Astrocyte (in vitro differentiated cells and primary cell): ENCODE results near the gene CCDC78. TPM values are rescaled to one million over a fixed set of nuclear protein-coding genes. Genes with fewer than 3 reads are reported as not detected.

ENCODE experiments used
- DNase-seq: peaks from one replicate; pipeline ENCODE4 v3.0.0-alpha.2; 2010; ENCODE audit warnings: low read depth
- FAIRE-seq: peaks from 2 replicates; lab custom pipeline; 2011; peaks lifted over from hg19 to GRCh38; lab: Jason Lieb, UNC
- H2AFZ ChIP-seq: 2 replicates; pipeline ENCODE4 v1.6.0; 2012; ENCODE audit warnings: low read depth, low read length, inconsistent platforms
- H3K27ac ChIP-seq: 2 replicates; pipeline ENCODE4 v1.5.1; 2011; ENCODE audit warnings: low read depth, low read length, inconsistent platforms
- H3K27me3 ChIP-seq: 2 replicates; pipeline ENCODE4 v1.6.0; 2011; ENCODE audit warnings: low read length, inconsistent platforms; ENCODE audit not compliant: insufficient read depth
- H3K36me3 ChIP-seq: 2 replicates; pipeline ENCODE4 v1.5.1; 2011; ENCODE audit warnings: low read length, inconsistent platforms; ENCODE audit not compliant: insufficient read depth
- H3K4me1 ChIP-seq: 2 replicates; pipeline ENCODE4 v1.5.1; 2011; ENCODE audit warnings: low read length, inconsistent platforms; ENCODE audit not compliant: insufficient read depth
- H3K4me2 ChIP-seq: 2 replicates; pipeline ENCODE4 v1.6.0; 2012; ENCODE audit warnings: low read length, inconsistent platforms
- H3K4me3 ChIP-seq: 2 replicates; pipeline ENCODE4 v1.5.1; 2011; ENCODE audit warnings: low read depth, mild to moderate bottlenecking, low read length, inconsistent platforms; ENCODE audit not compliant: insufficient read depth
- H3K79me2 ChIP-seq: 2 replicates; pipeline ENCODE4 v1.6.0; 2012; ENCODE audit warnings: mild to moderate bottlenecking, low read length, inconsistent platforms; ENCODE audit not compliant: insufficient read depth
- H3K9ac ChIP-seq: 2 replicates; pipeline ENCODE4 v1.6.0; 2012; ENCODE audit warnings: mild to moderate bottlenecking, low read length, inconsistent platforms
- H3K9me3 ChIP-seq: 2 replicates; pipeline ENCODE4 v1.5.1; 2012; ENCODE audit warnings: low read depth, mild to moderate bottlenecking, low read length, inconsistent platforms; ENCODE audit not compliant: insufficient read depth
- H4K20me1 ChIP-seq: 2 replicates; pipeline ENCODE4 v1.6.0; 2012; ENCODE audit warnings: low read length, inconsistent platforms; ENCODE audit not compliant: insufficient read depth
- H3K27ac Mint-ChIP-seq: one replicate; pipeline ENCODE4 v1.8.0; 2021; ENCODE audit warnings: mild to moderate bottlenecking, mixed read lengths; ENCODE audit not compliant: unreplicated experiment
- H3K27me3 Mint-ChIP-seq: one replicate; pipeline ENCODE4 v1.8.0; 2021; ENCODE audit warnings: low read depth, mixed read lengths; ENCODE audit not compliant: unreplicated experiment
- H3K36me3 Mint-ChIP-seq: one replicate; pipeline ENCODE4 v1.8.0; 2021; ENCODE audit warnings: low read depth, mixed read lengths; ENCODE audit not compliant: unreplicated experiment
- H3K4me1 Mint-ChIP-seq: one replicate; pipeline ENCODE4 v1.8.0; 2021; ENCODE audit warnings: low read depth, mixed read lengths; ENCODE audit not compliant: unreplicated experiment
- H3K4me3 Mint-ChIP-seq: one replicate; pipeline ENCODE4 v1.8.0; 2021; ENCODE audit warnings: mild to moderate bottlenecking, moderate library complexity, mixed read lengths; ENCODE audit not compliant: unreplicated experiment
- H3K9me3 Mint-ChIP-seq: one replicate; pipeline ENCODE4 v1.8.0; 2021; ENCODE audit warnings: mild to moderate bottlenecking, mixed read lengths; ENCODE audit not compliant: unreplicated experiment
- EZH2 ChIP-seq: IDR thresholded peaks from 2 replicates; pipeline ENCODE4 v1.6.1; 2012; ENCODE audit warnings: mild to moderate bottlenecking, low read length, inconsistent platforms; ENCODE audit not compliant: insufficient read depth
- total RNA-seq: library from RNA; stranded (reverse); gene quantifications from 2 replicates; pipeline ENCODE4 v1.2.1, GENCODE V29; 2021
- TF ChIP-seq, protein P1 (sequence below): IDR thresholded peaks from 2 replicates; pipeline ENCODE4 v1.5.1; 2011; ENCODE audit warnings: low read depth, mild to moderate bottlenecking, inconsistent platforms, low read length, moderate library complexity; ENCODE audit not compliant: insufficient read depth

The CCDC78 gene
- total RNA-seq, 1 donor from 2014 or later = 4.7 TPM

DNA sequence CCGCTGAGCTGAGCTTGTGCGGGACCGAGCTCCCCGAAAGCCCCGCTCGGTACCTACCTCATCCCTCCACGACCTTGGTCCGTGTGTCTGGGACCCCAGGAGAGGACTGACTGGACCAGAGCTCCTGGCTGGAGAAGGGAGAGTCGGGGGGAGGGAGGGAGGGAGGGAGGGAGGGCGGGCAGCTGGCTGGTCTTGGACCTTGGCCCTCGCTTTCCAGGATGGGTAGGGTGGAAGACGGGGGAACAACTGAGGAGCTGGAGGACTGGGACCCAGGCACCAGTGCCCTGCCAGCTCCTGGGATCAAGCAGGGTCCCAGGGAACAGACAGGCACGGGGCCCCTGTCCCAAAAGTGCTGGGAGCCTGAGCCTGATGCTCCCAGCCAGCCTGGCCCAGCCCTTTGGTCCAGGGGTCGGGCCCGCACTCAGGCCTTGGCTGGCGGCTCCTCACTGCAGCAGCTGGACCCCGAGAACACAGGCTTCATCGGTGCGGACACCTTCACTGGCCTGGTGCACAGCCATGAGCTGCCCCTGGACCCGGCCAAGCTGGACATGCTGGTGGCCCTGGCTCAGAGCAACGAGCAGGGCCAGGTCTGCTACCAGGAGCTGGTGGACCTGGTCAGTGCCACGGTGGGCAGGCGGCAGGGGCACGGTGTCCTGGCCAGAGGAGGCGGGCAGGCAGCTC lies 50.2 kb downstream of the CCDC78 start:
- H2AFZ ChIP-seq = no peak overlapping the region
- FAIRE-seq = no peak
- H3K27ac ChIP-seq = no peak overlapping the region
- H3K79me2 ChIP-seq = peaks cover 13% of the 10 kb centered on the region
- no peak for DNase-seq
- H3K36me3 Mint-ChIP-seq = peaks cover 2% of the 10 kb centered on the region
- no peaks in the 10 kb centered on the region for H3K9me3 ChIP-seq
- peaks cover 13% of the 10 kb centered on the region for H3K4me1 ChIP-seq
- H3K4me2 ChIP-seq = peak overlapping the region; percentile 82
- no peaks in the 10 kb centered on the region for H3K27me3 ChIP-seq
- H3K36me3 ChIP-seq = no peaks in the 10 kb centered on the region
- peaks cover 46% of the 10 kb centered on the region for H4K20me1 ChIP-seq
- H3K4me1 Mint-ChIP-seq = peaks cover 2% of the 10 kb centered on the region
- TF ChIP-seq, protein P1, sequence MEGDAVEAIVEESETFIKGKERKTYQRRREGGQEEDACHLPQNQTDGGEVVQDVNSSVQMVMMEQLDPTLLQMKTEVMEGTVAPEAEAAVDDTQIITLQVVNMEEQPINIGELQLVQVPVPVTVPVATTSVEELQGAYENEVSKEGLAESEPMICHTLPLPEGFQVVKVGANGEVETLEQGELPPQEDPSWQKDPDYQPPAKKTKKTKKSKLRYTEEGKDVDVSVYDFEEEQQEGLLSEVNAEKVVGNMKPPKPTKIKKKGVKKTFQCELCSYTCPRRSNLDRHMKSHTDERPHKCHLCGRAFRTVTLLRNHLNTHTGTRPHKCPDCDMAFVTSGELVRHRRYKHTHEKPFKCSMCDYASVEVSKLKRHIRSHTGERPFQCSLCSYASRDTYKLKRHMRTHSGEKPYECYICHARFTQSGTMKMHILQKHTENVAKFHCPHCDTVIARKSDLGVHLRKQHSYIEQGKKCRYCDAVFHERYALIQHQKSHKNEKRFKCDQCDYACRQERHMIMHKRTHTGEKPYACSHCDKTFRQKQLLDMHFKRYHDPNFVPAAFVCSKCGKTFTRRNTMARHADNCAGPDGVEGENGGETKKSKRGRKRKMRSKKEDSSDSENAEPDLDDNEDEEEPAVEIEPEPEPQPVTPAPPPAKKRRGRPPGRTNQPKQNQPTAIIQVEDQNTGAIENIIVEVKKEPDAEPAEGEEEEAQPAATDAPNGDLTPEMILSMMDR = no peak
- no peak for TF ChIP-seq EZH2
- H3K4me3 ChIP-seq = peak overlapping the region; percentile 39
- no peaks in the 10 kb centered on the region for H3K27me3 Mint-ChIP-seq
- H3K9me3 Mint-ChIP-seq = no peaks in the 10 kb centered on the region
- no peak overlapping the region for H3K9ac ChIP-seq
- H3K27ac Mint-ChIP-seq = no peak overlapping the region
- H3K4me3 Mint-ChIP-seq = no peak overlapping the region

DNA sequence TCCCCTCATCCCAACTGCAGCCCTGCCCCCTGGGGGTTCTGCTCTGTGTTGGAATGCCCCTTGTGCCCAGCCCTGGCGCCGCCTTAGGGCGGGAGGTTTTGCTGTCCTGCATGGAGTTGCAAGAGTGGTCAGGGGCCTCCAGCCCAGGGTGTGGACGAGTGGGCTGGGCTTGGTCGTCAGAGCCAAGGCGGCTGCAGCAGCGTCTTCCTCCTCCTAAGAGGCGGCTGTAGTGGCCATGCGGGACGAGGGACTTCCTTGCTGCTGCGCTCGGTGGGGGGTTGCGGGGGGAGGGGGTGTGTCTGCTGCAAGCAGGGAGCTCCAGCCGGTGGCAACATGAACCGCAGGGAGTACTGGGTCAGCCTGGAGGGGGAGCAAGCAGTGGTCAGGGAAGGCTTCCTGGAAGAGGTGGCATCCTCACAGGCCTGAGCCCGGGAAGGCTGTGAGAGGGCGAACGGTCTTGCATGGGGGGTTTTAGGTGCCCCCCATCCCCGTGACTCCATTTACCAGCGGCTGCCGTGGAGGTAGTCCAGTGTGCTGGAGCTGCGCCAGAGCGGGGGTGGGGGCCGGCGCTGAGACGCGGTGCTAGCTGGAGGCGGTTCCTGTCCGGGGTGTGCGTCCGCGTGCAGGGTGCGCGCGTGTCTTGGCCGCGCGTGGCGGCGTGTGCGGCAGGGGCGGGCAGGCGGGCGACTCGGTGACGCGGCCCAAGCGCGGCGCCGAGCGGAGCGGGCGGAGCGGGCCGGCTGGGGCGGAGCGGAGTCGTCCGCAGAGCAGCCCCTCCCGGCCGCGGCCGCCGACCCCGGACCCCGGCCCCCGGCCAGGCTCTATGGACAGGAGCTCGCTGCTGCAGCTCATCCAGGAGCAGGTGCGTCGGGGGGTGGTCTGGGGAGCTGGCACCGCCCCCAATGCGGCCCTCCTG lies 51.0 kb downstream of the CCDC78 start, which contains the start of gene RHBDL1:
Gene RHBDL1, plus strand, starts transcription at position 704 of the 916 bp plus-strand sequence. Its CDS starts 120 bp downstream, at position 824.
- Histone ChIP-seq H3K4me1 (peaks cover 9% of the 10 kb centered on the region), H3K79me2 (peaks cover 11% of the 10 kb centered on the region), H2AFZ (no peak within 1 kb of the TSS), H3K36me3 (no peaks in the 10 kb centered on the region), H4K20me1 (peaks cover 44% of the 10 kb centered on the region), H3K27me3 (no peaks in the 10 kb centered on the region), H3K9me3 (no peaks in the 10 kb centered on the region), H3K4me3 (peak within 1 kb of the TSS; percentile 39), H3K9ac (no peak within 1 kb of the TSS), H3K4me2 (peak within 1 kb of the TSS; percentile 82), H3K27ac (no peak within 1 kb of the TSS)
- DNase-seq (peak; percentile 26), FAIRE-seq (no peak)
- no peaks in the 10 kb centered on the region for H3K9me3 Mint-ChIP-seq
- no peak within 1 kb of the TSS for H3K4me3 Mint-ChIP-seq
- H3K27ac Mint-ChIP-seq = no peak within 1 kb of the TSS
- H3K4me1 Mint-ChIP-seq = peaks cover 2% of the 10 kb centered on the region
- TF ChIP-seq, protein P1 = no peak
- TF ChIP-seq EZH2 = no peak
- H3K27me3 Mint-ChIP-seq = no peaks in the 10 kb centered on the region
- peaks cover 2% of the 10 kb centered on the region for H3K36me3 Mint-ChIP-seq
